Sigmoid colon (tissue), 4 donors: ENCODE data around the gene FBXO9.

Experiments used
- CTCF ChIP-seq, 4 experiments: fragments of 450-650 bp in 3 of 4; fragments of 200-600 bp in 1 of 4; IDR thresholded peaks; one replicate each; pipeline ENCODE4 v1.5.1; 2016 to 2019; ENCODE audit warnings: antibody characterized with exemption in 4 of 4, mild to moderate bottlenecking in 3 of 4, moderate library complexity in 2 of 4
- EP300 ChIP-seq, 4 donors: sonication (generic); formaldehyde crosslinking; IDR thresholded peaks; one replicate each; pipeline ENCODE4 v1.6.1; 2017; ENCODE audit warnings: antibody characterized with exemption in 4 of 4
- POLR2A ChIP-seq, 2 donors: fragments of 450-650 bp; IDR thresholded peaks; one replicate each; pipeline ENCODE4 v1.6.1; 2016; ENCODE audit warnings: antibody characterized with exemption in 2 of 2, mild to moderate bottlenecking in 2 of 2, moderate library complexity in 2 of 2
- POLR2AphosphoS5 ChIP-seq, 4 donors: sonication (generic); formaldehyde crosslinking; IDR thresholded peaks; one replicate each; pipeline ENCODE4 v1.6.1; 2017; ENCODE audit warnings: antibody characterized with exemption in 4 of 4

- TF ChIP-seq EP300 (IDR thresholded peaks at IDR 0.05) (no peak), POLR2AphosphoS5 (IDR thresholded peaks at IDR 0.05) (no peak), CTCF (IDR thresholded peaks at IDR 0.05) (no peak), POLR2A (IDR thresholded peaks at IDR 0.05) (no peak)
Observed at GRCh38 chr6:53048431-53049195, 16.6 kb upstream of the FBXO9 start.
